OCI-LY1 (cell line): ENCODE measurements around the gene HDAC7.

Experiments
- H2AFZ ChIP-seq: fragments of 200-600 bp; sonication (generic), shearing (Covaris generic); 2 replicates; pipeline ENCODE4 v1.6.0; 2014; ENCODE audit warnings: antibody characterized with exemption, mild to moderate bottlenecking, low read length
- H3F3A ChIP-seq: fragments of 200-600 bp; sonication (generic), shearing (Covaris generic); 2 replicates; pipeline ENCODE4 v1.6.0; 2014; ENCODE audit warnings: mild to moderate bottlenecking, antibody characterized with exemption, low read length, moderate library complexity; ENCODE audit not compliant: insufficient read depth
- H3K27ac ChIP-seq: fragments of 200-600 bp; sonication (generic); 2 replicates; pipeline ENCODE4 v1.5.1; 2014; ENCODE audit warnings: low read length, mixed run types, mild to moderate bottlenecking, low read depth; ENCODE audit not compliant: poor library complexity, severe bottlenecking
- H3K27me3 ChIP-seq: fragments of 200-600 bp; sonication (generic); 2 replicates; pipeline ENCODE4 v1.6.0; 2014; ENCODE audit warnings: antibody characterized with exemption, mild to moderate bottlenecking, low read length, moderate library complexity; ENCODE audit not compliant: insufficient read depth
- H3K36me3 ChIP-seq: fragments of 200-600 bp; sonication (generic); 2 replicates; pipeline ENCODE4 v1.6.1; 2014; ENCODE audit warnings: mild to moderate bottlenecking, antibody characterized with exemption, low read length, moderate library complexity, mixed read lengths; ENCODE audit not compliant: insufficient read depth
- H3K4me1 ChIP-seq: fragments of 200-600 bp; sonication (generic); 2 replicates; pipeline ENCODE4 v1.5.1; 2014; ENCODE audit warnings: mild to moderate bottlenecking, low read length, moderate library complexity; ENCODE audit not compliant: insufficient read depth, severe bottlenecking
- H3K4me2 ChIP-seq: fragments of 200-600 bp; sonication (generic), shearing (Covaris generic); 2 replicates; pipeline ENCODE4 v1.6.1; 2014; ENCODE audit warnings: low read length
- H3K4me3 ChIP-seq: fragments of 200-600 bp; sonication (generic); 2 replicates; pipeline ENCODE4 v1.5.1; 2014; ENCODE audit warnings: low read length, low read depth, mild to moderate bottlenecking, mixed read lengths; ENCODE audit not compliant: poor library complexity, severe bottlenecking
- H3K79me2 ChIP-seq: fragments of 200-600 bp; shearing (Covaris generic); 2 replicates; pipeline ENCODE4 v1.6.1; 2016; ENCODE audit warnings: mixed run types, low read length, mixed read lengths; ENCODE audit not compliant: insufficient read depth
- H3K9ac ChIP-seq: fragments of 200-600 bp; sonication (generic), shearing (Covaris generic); 2 replicates; pipeline ENCODE4 v1.6.1; 2014; ENCODE audit warnings: mild to moderate bottlenecking, low read length, mixed read lengths
- H3K9me2 ChIP-seq: fragments of 200-600 bp; sonication (generic), shearing (Covaris generic); 2 replicates; pipeline ENCODE4 v1.6.1; 2014; ENCODE audit warnings: low read depth, mild to moderate bottlenecking, low read length, mixed read lengths
- H3K9me3 ChIP-seq: fragments of 200-600 bp; shearing (Covaris generic); 2 replicates; pipeline ENCODE4 v1.6.1; 2014; ENCODE audit warnings: low read length, mixed read lengths
- H4K20me1 ChIP-seq: fragments of 200-600 bp; sonication (generic), shearing (Covaris generic); 2 replicates; pipeline ENCODE4 v1.6.0; 2016; ENCODE audit warnings: mild to moderate bottlenecking, low read length; ENCODE audit not compliant: insufficient read depth
- EZH2 ChIP-seq: fragments of 200-600 bp; sonication (generic), shearing (Covaris generic); IDR thresholded peaks from 2 replicates; pipeline ENCODE4 v1.8.0; 2017; ENCODE audit warnings: borderline replicate concordance, mixed run types, mild to moderate bottlenecking, antibody characterized with exemption, low read length, moderate library complexity, mixed read lengths
- TF ChIP-seq, protein P1 (sequence below): fragments of 200-600 bp; sonication (generic), shearing (Covaris generic); IDR thresholded peaks from 2 replicates; pipeline ENCODE4 v1.5.1; 2017; ENCODE audit warnings: mild to moderate bottlenecking, antibody characterized with exemption, low read length, moderate library complexity, mixed read lengths

The HDAC7 gene

DNA sequence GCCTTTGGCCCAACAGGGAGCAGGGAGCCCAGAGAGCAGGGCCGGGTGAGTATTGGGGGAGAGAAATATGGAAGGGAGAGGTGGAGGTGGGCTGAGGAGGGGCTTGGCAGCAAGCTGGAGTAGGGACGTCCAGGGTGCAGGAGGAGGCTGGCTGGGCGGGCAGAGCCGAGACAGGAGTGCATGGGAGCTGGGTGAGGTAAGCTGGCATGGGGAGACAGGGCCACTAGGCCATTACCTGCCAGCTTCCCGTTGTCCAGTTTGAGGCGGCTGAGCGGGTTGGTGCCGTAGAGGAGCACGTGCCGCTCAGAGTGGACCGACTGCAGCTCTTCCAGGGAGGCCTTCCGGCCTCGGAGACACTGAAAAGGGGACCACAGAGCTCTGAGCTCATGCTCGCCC lies 28.4 kb downstream of the HDAC7 start:
- Histone ChIP-seq H3K27me3 (no peaks in the 10 kb centered on the region), H4K20me1 (no peaks in the 10 kb centered on the region), H2AFZ (no peak overlapping the region), H3K9ac (no peak overlapping the region), H3K4me1 (no peaks in the 10 kb centered on the region), H3K4me2 (no peak overlapping the region), H3K79me2 (no peaks in the 10 kb centered on the region), H3K4me3 (no peak overlapping the region), H3K9me3 (no peaks in the 10 kb centered on the region), H3K9me2 (no peaks in the 10 kb centered on the region), H3K36me3 (peaks cover 98% of the 10 kb centered on the region), H3K27ac (no peak overlapping the region), H3F3A (no peaks in the 10 kb centered on the region)
- TF ChIP-seq EZH2: no peak
- TF ChIP-seq, protein P1, sequence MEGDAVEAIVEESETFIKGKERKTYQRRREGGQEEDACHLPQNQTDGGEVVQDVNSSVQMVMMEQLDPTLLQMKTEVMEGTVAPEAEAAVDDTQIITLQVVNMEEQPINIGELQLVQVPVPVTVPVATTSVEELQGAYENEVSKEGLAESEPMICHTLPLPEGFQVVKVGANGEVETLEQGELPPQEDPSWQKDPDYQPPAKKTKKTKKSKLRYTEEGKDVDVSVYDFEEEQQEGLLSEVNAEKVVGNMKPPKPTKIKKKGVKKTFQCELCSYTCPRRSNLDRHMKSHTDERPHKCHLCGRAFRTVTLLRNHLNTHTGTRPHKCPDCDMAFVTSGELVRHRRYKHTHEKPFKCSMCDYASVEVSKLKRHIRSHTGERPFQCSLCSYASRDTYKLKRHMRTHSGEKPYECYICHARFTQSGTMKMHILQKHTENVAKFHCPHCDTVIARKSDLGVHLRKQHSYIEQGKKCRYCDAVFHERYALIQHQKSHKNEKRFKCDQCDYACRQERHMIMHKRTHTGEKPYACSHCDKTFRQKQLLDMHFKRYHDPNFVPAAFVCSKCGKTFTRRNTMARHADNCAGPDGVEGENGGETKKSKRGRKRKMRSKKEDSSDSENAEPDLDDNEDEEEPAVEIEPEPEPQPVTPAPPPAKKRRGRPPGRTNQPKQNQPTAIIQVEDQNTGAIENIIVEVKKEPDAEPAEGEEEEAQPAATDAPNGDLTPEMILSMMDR: no peak

DNA sequence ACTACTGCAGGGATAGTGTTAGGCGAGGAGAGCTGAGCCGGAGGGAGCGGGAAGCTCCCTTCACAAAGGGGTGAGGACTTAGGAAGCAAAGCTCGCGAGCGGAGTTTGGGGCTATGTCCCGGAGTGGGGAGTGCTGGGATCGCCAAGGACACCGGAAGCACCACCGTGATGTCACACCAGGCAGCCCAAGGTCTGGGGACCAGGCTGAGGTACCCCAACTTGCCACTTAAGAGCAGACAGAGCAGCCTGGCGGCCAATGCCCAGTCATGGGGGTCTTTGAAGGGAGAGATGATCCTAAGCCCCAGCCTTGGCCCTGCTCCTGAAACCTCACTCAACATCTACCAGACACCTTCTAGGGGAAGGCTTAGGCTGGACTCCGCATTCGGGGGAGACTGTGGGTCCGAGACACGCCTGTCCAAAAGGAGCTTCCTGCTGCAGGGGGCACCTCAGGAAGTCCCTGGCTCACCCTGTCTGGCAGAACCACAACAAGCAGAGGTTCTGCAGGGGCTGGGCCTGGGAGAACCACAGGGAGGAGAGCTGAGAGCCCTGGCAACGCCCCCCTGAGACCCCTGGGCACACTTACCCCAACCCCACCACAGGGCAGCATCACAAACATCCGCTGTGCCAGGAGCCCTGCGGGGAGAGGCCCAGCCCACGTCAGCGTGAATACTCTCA lies 28.9 kb downstream of the HDAC7 start:
- TF ChIP-seq, protein P1: no peak
- no peak for TF ChIP-seq EZH2
- no peaks in the 10 kb centered on the region for H3K4me1 ChIP-seq
- no peaks in the 10 kb centered on the region for H3F3A ChIP-seq
- H4K20me1 ChIP-seq: no peaks in the 10 kb centered on the region
- no peak overlapping the region for H2AFZ ChIP-seq
- no peaks in the 10 kb centered on the region for H3K27me3 ChIP-seq
- no peak overlapping the region for H3K4me2 ChIP-seq
- H3K9ac ChIP-seq: no peak overlapping the region
- H3K9me2 ChIP-seq: no peaks in the 10 kb centered on the region
- no peak overlapping the region for H3K4me3 ChIP-seq
- no peaks in the 10 kb centered on the region for H3K79me2 ChIP-seq
- no peaks in the 10 kb centered on the region for H3K9me3 ChIP-seq
- no peak overlapping the region for H3K27ac ChIP-seq
- H3K36me3 ChIP-seq: peaks cover 100% of the 10 kb centered on the region

DNA sequence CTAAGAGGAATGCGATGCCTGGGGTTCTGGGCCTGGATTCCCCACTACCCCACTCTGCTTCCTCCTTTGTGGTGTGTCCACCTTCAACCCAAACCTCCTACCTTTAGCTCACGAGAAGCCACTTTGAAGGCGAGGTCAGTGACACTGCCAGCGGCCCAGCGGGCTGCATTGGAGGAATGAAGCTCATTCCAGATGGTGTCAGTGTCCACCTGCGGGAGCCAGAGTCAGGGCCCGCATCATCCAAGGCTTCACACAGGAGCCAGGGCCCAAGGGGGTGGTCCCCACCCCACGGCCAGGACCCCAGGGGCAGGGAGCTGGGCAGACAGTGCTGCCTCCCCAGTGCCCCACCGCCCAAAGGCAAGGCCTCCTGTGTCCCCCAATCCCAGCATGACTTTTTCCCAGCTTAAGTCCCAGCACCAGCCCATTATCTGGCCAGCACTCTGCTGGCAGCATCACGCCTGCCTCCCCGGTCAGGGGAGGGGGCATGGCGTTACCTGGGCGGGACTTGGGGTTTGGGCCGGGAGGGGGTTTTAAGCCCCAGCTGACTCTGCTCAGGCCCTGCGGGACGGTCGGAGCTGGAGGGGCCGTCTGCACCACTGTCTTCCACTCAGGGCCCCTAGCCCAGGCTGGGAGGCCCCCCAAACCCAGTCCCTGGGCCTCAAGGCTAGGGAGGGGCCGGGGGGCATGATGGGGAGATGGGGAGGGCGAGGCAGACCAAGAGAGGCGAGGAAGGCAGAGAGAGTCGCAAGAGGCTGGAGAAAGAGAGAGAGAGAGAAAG lies 29.8 kb downstream of the HDAC7 start:
- Histone ChIP-seq H3F3A (no peaks in the 10 kb centered on the region), H3K4me3 (no peak overlapping the region), H3K9ac (no peak overlapping the region), H3K27me3 (no peaks in the 10 kb centered on the region), H3K4me1 (no peaks in the 10 kb centered on the region), H3K9me2 (no peaks in the 10 kb centered on the region), H3K9me3 (no peaks in the 10 kb centered on the region), H3K79me2 (no peaks in the 10 kb centered on the region), H3K36me3 (peaks cover 100% of the 10 kb centered on the region), H2AFZ (no peak overlapping the region), H4K20me1 (no peaks in the 10 kb centered on the region), H3K27ac (no peak overlapping the region), H3K4me2 (no peak overlapping the region)
- TF ChIP-seq EZH2: no peak
- TF ChIP-seq, protein P1: no peak
